ENCODE data around the gene USH2A.

Gene USH2A

DNA sequence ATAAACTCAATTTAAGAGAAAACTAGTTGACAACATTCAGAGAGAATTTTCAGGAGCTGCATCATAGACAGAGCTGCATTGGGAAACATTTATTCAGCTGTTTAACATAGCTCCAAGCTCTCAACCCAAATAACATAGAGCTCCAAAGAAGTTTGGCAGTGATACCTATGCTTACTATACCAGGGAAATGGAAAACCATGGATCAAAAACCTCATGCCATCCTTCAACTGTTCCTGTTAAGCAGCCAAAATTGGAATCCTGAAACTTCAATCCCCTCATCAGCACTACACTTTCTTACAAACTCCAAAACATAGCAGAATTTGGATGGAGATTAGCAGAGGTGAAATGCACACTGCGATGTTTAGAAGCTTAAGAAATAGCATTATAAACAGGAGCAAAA, 164.4 kb downstream of the USH2A start:
- DNase-seq, result no peak

DNA sequence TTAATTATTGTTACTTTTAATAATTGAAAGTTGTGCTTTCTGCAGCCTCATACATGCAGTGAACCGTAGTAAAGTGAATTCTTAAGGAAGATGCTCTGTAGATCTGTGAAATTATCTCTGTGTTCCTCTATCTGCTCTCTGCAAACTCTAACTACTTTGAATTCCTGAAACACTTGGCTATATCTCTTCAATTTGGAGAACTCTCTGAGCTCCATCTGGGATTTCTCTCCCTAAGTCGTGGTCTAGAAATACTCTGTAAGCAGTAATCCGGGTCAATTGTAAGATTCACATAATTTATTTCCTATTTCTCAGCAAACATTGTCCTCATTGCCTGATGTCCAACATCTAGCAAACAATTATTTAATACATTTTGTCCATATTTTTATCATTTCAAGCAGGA, 164.9 kb downstream of the USH2A start:
- no peak for DNase-seq

DNA sequence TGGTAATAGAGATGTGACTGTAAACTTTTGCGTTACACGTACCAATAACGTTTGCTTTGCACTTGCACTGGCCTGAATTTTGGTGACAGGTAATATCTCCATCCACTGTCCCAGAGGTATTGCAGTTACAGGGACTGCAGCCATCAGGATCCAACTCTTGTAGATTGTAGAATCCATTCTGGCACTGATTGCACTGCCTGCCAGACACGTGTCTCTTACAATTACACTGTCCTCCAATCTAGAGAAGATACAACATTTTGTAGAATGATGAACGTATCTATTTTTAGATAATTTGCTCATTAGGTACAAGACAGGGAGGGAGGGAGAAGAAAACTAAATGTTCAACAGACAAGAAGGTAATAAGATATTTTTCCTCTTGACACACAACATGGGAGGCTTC, 172.4 kb downstream of the USH2A start:
- no peak for DNase-seq

DNA sequence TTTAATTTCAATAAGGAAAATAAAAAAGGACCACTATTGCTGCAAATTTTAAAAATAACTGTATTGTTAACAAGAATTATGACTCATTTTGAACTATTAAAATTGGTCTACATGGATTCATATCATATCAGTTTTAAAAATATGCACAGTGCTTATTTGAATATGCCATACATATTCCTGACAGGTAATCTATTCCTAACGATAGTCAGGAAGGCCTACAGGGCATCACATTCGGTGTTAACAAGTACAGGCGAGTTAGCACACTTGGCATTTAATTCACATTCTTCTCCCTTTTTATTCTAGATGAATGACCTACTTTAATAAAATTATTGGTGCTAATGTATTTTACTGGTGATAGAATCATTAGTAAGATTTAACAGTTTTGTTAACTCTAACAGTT, 174.6 kb downstream of the USH2A start:
- DNase-seq, result no peak

DNA sequence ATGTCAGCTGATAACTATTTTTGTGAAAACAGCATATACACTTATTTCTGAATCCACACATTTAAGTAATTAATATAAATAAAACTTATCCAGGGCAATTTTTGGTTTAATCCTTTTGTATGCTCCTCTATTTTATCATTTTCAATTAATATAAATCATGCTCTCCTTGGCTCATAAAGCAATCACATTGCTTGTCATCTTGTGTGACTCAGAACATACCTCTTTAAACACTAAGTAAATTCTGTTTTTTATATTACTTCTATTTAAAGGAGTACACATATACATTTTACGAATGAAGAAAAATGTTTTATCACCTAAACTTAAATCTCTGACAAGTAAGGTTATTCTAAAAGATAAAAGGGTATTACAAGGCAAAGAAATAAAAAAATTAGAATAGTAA, 175.3 kb downstream of the USH2A start:
- DNase-seq, result no peak

DNA sequence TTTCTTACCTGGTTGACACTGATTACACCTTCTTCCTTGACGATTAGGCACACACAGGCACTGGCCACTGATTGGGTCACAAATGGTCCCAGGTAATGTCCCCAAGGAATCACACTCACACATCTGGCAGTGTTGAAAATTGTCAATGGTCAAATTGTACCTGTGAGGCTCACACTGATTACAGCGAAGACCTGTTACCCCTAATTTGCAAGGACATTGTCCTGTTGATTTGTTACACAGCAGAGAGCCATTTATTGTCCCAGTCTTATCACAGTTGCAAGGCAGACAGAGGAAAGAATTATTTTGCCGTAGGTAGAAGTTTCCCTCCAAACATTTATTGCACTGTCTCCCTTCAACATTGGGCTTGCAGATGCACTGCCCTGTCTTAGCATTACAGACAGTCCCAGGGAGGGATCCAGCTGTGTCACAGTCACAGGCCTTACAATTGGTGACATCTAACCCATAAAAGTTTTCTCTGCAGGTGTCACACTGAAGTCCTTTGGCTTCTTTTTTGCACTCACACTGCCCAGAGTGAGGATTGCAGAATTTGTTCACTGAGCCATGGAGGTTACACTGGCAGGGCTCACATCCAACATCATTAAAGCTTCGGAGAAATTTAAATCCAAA, 176.6 kb downstream of the USH2A start:
- DNase-seq, result no peak

DNA sequence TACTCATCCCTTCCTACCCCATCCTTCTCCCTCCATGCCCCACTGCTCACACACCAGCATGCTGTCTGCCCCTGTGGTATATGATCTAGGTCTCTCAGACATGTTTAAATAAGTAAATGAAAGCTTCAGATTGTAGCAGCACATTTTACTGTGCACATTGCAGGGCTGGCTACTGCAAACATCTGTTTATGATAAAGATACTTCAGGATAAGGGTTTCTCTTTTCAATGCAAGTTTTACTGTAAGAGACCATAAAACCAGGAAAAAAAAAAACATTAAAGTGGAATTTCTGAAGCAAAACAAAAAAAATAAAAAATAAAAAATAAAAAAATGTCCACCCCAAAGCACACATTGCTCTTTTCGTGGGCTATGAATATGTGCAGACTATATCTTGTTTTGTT, 184.4 kb downstream of the USH2A start:
- no peak for DNase-seq

DNA sequence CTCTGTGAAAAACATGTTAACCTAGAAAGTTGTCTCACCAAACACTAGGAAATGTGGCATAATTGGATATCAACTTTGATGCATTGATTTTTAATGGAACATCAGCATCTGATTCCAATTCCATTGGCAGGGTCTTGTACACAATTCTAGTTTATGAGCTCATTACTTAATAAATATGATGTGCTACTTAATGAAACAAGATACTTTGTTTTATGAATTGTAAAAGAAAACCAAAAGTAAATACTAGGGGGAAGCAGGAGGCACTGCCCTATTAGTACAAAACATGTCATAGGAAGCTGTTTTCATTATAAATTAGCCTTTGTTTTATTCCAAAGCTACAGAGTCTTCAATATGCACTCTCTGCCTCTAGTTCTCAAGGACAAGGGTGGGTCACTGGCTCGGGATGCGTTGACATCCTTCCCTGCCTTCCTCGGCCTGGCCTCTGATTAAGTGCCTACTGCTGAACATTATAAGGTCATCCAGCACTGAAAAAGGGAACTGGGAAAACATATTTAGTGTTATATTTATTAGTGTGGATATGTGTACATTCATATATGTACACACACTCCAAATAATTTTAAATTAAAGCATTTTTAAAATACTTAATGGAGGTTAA, 185.2 kb downstream of the USH2A start:
- no peak for DNase-seq

DNA sequence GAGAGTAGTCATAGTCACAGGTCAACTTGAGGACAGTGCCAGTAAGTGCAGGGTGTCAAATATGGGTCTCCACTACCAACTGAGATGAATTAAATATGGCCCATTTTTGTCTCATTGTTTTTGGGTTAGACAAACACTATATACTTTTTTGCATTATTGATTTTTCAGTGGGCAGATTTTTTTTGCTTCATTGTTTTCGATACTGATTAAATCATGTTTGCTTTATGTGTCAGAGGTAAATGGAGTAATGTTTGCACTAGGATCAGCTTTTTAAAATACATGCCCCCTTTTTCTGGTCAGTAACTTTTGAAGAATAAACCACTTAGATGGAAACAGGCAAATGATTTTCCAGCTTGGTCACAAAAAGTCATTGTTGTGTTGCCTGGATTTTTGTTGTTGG, 199.0 kb downstream of the USH2A start:
- no peak for DNase-seq

DNA sequence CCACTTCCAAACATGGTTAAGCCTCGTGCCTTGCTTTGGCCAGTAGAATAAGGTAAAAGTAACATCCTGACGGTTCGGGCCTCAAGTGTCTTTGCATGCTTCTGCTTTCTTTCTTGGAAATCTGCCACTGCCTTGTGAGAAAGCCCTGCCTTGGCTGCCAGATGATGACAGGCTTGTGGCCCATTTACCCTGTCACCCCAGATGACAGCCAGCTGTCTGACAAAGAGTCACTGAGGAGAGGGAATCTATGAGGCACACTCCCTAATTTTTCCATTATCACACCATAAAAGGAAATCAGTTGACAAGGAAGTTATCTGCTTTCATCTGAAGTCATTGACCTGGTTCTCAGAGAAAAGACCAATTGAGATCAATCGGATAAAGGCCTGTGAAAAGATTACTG, 199.8 kb downstream of the USH2A start:
- peak in 1 of 2 experiments; percentile 6 for DNase-seq

DNA sequence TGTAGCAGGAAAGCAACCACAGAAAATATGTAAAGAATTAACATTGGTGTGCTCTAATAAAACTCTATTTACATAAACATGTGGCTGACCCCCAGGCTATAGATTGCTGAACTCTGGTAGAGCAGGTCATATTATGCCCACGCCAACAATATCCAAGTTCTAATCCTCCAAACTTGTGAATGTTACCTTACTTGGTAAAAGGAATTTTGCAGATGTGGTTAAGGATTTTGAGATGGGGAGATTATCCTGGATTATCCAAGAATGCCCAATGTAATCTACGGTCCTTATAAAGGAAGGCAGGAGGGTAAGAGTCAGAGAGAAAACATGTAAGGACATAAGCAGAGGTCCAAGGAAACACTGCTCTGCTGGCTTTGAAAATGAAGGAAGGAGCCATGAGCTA, 201.0 kb downstream of the USH2A start:
- no peak for DNase-seq

DNA sequence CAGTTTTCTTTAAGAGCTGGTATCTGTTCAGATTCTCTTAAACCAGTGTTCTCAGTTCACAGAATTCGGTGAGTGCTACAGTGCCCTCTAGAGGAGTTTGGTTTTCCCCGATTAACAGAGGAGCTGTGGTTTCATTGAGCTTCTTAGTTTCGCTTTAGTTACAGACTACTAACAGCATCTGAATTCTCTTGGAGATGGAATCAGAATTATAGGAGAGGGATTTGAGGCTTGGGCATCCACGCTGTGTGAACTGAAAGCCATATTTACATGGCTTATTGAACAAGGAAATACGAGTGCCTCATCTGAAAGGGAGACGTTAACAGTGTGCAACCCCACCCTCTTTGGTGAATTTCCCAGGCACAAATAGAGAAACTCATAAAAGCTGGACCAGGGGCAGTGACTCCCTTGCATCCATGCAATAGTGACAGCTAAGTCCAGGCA, 202.0 kb downstream of the USH2A start:
- DNase-seq, result peak; percentile 82 to 86

DNA sequence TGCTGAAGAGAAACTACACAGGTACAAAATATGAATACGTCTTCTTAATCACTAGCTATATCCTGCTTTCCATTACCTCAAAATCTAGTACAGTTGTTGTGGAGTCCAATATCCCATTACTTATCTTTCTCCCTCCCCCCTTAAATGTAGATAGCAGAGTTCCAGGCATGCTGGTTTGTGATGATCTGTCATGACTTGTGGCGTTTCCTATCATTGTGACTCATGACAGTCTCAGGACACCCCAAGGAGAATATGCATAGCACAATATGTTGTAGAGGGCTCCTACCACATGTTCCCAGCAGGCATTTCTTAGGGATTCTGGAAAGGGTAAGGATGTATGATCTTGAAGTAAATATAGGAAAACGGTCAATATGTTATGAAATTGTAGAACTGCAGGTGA, 206.9 kb downstream of the USH2A start:
- DNase-seq, result no peak

DNA sequence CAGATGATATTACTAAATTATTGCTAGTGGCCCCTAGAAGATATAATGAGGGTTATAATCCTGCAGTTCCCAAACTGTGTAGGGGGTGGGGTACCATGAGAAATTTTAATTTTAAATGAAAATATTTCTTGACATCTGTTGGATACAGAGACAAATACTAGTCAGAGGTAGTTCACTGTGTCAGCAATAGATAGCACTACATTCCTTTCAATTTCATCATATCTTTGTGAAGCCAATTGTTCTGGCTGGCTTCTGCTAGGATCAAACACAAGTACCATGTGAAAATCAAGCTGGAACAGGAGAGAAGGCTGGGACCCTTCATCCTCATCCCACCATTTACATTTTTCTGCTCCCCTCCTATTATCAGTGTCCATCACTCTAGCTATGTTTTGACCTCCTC, 208.1 kb downstream of the USH2A start:
- DNase-seq, result no peak

DNA sequence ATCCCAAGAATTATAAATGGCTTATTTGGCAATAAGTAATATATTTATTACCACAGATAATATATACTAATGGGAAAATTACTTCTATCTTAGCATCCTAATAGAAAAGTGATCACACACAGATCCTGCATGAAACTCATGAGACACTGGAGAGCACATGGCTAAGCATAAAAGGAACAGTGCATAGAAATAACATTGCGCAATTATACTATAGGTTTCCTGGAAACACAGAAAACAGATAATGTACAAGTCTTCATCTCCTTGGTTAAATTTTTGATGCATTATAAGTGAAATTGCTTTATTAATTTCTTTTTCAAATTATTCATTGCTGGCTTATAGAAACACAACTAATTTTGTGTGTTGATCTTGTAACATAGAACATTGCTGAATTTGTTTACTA, 210.4 kb downstream of the USH2A start:
- DNase-seq, result no peak

DNA sequence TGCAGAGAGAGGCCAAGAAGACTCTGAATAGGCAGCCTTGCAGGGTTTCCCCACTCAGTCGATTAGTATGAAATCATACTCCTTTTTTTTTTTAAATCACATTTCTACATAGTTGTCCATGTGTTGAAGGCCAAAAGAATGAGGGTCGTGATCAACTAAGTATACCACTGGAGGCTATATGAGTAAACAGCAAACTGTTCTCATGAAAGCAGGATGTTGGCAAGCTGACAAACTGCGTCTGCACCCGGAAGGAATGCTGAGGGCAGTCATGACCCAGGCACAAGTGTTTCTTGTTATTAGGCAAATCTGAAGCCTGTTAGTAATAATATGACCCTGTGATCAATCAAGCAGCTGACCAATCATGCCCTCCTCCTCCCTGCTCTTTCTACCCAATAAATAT, 213.2 kb downstream of the USH2A start:
- no peak for DNase-seq

DNA sequence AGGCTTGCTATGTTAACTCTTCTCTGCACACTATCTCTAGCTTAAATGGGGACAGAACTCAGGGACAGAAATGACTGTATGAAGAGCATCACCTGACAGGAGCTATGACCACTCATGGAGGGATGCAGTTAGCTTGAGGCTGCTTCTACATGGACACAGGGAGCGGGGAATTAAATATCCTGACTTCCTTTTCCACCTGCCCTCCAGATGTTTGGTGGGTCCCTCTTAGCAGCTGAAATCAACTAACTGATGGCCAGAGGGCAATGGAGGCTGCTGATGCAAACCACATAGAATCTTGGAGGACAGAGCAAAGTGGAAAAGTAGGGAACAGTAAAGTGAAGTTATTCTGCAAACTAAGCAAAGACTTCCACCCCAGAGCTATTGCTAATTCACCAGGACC, 214.1 kb downstream of the USH2A start:
- no peak for DNase-seq

DNA sequence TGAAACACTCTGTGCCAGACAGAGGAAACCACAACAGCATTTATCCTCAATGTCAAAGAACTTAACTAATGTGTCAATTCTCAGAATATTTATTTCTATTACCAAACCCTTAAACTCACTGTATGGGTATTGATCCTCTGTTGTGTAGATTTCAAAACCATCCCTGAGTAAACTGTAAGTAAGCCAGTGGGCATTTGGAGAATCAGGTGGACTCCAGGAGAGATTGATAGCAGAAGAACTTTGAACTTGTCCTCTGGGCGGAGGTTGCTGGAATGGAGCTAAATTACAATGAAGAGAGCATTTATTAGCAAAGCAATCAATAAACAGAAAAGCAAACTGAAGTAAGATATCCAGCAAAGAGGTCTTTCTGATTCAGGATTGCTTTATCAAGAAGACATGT, 216.1 kb downstream of the USH2A start:
- no peak for DNase-seq

DNA sequence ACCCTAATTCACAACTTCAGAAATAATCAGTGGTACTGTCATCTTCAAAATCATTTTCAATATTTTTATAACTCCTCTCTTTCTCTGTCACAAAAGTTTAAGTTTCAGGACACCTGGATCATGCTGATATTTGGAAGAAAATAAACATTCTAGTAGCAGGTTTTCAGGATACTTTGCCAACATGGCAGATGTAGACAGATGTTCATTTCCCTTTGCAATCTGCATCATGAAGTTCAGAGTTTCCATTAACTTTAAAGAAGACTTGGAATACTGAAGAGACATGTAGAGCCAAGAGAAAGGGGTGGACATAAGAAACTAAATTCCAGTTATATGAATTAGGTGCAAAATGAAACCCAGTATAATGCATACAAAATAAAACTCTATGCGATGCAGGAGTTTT, 218.1 kb downstream of the USH2A start:
- DNase-seq, result no peak

DNA sequence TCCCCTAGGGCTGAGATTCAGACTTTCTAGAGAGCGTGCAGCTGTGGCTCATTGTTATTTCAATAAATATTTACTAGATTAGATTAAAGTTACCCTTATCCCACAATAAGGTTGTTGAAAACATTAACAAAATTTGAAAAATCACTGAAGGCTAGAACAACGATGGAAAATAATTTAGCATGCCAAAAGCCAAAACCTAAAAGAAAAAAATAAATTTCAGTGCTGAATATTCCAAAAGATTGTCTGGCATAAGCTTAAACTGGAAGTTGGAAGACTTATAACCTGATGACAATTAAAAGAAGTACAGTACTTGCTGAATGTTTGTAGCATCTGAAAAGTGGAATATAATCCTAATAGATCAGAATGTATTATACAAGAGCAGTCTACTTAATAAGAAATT, 221.3 kb downstream of the USH2A start:
- no peak for DNase-seq

DNA sequence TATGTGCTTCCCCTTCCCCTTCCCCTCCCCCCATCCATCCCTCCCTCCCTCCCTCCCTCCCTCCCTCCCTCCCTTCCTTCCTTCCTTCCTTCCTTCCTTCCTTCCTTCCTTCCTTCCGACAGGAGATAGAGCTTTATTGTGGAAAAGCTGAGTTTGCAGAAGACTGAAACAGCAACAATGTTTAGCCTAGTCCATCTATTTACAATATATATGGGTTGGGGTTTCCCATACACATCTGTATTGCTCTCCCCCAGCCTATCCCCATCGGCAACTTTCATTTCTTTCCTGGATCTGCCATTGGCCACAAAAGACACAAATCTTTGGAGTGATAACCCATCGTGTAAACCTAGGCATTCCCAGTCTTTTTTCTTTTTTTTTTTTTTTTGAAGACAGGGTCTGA, 222.3 kb downstream of the USH2A start:
- DNase-seq, result no peak

DNA sequence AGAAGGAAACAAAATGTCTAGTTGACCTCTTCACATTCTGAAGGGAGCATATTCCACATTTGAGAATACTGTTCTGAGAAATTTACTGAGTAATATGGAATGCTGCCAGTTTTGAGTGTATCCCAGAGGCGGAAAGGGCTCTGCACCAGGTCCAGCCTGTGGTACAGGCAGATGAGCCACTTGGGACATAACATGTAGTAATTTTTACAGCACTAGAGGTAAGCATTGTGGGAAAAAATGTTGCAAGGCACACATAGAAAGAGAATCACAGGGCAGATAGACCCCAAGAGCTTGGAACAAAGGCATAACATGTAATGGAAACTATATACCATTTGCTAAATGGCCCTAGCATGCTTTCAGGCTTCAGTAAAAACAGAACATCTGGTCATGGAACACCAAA, 228.5 kb downstream of the USH2A start:
- DNase-seq, result no peak

DNA sequence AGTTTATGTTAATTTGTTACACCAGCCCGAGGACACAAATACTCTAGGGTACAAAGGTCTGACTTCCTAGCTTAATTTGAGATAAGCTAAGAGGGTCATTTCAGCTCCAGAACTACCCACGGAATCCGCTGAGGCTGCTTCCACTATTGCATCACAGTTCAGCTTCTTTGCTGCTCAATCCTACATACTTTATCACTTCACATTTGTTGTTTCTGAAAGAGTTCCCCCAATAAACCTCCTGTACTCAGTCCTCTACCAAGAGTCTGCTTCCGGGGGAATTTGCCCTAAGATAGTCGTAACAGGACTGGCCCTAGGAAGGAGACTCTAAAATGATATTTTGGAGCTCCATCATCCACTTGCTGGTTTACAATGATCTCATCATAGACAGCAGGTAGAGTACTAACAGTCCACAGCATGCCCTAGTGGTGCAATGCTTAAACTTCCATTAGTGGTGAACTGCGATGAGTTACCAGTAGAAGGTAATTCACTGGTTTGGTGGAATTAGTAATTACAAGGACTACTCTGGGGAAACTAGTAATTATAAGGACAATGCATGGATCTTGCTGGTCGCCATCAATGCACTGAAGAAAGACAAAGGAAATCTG, 229.3 kb downstream of the USH2A start:
- DNase-seq, result no peak

DNA sequence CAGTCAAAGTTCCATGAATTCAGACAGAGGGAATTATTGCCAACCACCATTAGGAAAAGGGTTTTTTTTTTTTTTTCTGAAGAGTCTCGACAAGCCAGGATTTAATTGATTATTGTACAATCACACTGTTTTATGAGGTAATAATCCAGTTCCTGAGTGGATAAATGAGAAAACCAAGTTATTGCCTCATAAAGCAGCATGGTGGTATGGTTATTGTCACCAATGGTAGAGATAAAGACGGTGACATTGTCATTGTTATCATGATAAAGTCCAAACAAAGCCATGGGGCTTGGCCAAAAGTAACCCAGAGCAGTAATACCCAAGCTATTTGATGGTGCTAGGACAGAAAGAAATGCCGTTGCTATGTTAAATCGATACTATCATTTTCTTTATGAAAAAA, 232.8 kb downstream of the USH2A start:
- no peak for DNase-seq

DNA sequence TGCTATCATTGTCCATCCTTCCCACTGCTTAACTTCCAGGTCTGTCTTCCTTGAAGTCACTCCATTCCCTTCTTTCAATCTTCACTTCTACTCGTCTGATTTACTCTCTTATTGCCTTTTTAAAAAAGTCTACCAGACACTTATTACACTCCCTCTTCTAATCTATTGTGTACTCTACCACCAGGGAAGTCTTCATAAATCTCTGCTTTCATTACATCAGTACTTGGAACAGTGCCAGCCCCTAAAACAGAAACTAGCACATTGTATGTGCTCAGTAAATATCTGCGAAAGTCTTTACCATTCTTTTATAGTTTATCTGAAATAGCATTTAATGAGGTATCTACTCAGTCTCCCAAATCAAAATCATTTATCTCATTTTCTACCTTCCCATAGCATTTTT, 236.4 kb downstream of the USH2A start:
- no peak for DNase-seq
